ENCODE data around the gene CHRNA1.
A peak's percentile ranks its signal among the peaks of the same experiment; 100 is the strongest.

Gene CHRNA1

DNA sequence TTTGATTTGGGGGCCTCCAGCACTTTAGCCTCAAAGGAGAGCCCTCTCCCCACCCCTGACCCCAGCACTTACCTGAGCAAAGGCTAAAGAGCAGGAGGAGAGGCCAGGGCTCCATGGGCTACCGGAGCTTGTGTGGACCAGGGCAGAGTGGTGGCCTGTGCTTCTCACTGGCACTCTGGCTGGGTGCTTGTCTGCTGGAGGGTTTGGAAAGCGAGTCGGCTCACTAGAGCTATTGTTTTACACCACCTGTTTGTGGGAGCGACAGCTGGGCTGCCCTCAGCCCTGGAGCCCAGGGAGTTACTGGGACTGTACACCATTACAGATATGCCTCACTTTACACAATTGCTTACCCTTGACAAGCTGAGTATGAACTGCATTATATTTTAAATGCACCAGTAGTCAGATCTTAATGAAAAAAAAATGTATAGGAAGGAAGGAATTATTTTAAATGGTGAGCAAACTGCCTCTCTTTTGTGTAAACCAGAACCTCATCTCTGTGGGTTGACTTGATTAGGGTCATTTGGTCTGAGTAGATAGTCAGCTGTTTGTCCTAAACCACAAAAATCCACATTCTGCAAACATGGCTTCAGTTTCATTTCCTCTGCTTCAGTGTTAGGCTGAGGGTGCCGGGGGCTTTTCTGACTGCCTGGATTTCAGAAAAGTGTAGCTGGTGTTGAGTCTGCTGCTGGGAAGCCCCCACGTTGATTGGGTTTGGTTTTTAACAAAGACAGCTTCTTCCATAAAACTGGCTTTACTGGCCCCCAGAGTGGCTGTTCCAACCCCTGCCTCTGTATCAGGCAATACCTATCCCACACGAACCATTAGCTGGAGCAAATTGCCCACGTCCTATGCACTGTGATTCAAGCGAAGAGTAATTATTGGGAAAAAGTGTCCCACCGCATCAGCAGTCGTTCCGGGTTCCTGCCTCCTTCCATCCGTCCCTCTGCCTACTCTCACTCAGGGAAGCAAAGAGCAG is at the start of gene CHRNA1:
Gene CHRNA1, minus strand, starts transcription at position 193 of the 976 bp plus-strand sequence. Its CDS starts 78 bp downstream, at position 115.
- DNase-seq: no peak

DNA sequence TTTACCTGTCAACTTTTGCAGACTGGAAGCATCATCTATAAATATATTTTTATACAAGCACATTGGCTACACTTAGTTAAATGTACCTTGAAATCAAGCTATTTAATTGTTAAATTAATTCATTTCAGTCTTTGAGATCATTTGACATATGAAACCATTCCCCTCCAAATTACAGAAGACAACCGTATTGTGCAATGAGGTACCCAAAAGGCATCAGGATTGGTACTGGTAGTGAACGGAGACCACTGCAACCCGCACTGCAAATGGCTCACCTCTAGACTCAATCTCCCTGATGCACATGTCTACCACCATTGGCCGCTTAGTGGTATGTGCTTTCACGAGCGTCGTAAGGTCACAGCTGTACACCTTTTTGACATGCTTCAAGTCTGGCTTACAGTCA is 47.8 kb upstream of the CHRNA1 start:
- DNase-seq: no peak

DNA sequence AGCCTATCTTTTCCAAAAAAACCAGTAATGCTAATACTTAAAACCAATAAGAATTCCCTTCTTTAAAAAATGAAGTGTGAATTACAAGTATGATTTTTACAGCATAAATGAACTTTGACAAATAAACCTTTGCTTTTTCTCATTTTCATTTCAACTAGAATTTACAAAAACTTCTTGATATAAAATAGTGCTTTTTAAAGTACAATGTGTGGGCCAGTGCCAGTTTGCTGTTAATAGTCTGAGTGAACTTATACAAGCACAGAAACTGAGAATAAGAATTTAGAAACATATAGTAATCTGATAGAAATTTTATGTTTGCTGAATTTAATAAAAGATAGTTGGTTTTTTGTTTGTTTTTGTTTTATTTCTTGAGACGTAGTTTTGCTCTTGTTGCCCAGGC is 43.7 kb upstream of the CHRNA1 start:
- DNase-seq: no peak

DNA sequence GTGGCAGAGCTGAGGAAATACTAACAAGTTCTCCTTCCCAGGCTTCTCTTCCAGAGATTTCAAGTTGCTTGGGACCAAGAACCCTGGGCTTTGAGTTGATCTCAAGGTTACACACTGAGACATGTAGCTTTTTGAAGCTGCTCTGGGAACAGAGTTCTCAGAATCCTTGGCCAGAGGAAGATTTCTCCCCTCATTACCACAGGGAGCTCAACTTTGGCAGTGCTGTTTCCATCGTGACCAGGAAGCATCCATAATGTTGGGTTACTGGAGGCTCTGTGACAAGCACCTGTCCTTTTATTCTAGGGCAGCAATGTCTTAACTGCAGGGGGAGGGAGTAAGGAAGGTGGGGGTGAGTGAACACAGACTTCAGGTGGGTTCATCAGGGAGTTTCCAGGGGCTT is 41.5 kb upstream of the CHRNA1 start:
- no peak for DNase-seq

DNA sequence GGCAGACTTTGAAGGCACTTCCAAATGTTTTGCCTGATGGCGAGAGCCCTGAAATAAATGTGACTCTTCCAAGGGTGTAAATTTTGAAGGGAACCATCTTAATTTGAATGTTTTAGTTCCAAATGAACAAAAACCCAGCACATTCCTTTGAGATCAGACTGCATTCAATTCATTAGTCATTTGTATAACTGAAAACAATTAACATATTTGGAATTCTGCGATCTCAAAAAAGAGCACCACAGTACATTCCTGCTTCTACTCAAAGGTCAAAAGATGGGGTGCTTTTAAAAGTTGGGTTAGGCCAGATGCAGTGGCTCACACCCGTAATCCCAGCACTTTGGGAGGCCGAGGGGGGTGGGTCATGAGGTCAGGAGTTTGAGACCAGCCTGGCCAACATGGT is 38.2 kb upstream of the CHRNA1 start:
- no peak for DNase-seq

DNA sequence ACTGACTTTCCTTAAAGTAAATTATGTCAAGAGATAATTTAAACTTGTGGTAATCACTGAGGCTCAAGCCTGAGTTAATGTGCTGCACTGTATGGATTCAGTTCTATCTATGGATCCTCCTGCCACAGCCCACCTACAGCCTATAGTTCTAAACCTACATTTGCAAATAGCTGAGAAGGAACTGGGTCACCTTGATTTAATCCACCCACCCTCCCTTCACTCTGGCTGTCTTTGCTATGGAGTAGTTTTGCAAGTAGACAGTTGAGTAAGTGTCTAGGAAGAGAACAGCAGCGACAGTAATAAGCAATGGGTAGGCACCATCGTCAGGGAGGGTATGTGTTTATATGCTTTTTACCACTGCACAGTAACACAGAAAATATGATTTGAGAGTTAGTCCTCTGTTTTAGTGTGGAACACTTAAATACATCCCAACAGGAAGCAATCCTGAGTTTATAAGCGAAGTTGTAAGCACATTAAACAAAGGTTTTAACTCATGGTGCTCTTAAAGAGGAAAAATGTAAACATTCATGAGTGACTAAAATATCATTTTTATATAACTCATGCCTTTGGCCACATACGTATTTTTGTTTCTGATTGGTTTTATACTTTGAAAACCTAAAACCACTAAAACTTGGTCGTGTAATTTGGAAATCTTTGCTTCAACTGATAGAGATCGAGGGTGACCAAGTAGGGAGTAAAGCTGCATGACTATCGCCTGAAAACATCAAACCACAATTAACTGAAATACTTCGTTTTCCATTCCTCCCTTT is 36.3 kb upstream of the CHRNA1 start:
- DNase-seq: no peak

DNA sequence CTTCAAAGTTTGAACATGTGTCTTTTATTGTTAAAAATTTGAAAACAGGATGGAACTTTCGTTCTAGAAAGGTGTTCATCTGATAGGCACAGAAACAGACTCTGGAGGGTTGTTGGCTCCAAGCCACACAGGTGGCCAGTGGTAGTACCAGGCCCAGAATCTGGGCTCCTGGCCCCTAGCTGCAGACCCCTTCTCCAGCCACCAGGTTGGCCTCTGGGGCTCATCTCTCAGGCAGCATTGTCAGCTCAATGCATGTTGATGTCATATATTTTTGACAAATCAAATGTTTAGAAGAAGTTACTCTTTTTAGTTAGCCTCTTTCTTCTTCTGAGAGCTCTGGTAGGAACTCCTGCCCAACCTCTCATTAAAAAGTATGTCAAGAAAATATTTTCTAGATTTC is 34.5 kb upstream of the CHRNA1 start:
- no peak for DNase-seq

DNA sequence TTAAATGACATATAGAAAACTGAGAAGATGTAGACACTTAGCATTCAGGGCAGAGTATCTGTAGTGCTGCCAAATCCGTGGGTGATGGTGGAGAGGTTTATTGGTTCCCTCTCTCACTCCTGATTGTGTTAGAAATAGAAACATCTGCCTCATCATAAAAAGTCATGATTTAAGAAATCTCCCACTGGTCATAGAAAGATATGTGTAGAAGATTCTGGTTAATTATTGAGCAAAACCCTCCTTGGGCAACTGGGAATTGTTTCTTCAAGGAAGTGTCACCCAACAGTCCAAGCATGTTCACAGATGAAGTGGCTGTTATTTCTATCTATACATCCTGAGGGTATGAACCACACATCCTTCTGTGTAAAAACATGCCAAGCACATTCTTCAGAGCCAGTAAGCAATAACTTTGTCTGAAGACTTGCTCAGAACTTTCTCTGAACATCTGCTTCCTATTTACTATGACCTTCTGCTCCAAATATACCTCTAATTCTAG is 33.6 kb upstream of the CHRNA1 start:
- no peak for DNase-seq

DNA sequence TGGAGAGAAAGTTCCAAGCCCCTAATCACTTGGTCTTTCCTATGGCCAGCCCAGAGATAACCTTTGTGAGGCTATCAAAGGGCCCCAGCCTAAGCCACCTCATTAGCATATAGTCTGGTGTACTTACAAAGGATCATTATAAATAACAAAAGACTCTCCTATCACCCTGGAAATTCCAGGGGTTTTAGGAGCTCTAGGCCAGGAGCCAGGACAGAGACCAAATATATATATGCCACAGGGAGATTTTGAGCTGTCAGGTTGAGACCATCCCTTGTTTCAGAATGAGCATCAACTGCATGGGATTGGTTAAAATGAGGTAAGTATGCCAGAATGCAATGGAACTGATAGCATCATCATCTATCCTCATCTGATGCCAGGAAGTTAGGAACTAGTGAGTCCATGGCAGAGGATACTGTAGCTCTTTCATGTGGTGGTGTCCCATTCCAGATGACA is 32.1 kb upstream of the CHRNA1 start:
- DNase-seq: no peak

DNA sequence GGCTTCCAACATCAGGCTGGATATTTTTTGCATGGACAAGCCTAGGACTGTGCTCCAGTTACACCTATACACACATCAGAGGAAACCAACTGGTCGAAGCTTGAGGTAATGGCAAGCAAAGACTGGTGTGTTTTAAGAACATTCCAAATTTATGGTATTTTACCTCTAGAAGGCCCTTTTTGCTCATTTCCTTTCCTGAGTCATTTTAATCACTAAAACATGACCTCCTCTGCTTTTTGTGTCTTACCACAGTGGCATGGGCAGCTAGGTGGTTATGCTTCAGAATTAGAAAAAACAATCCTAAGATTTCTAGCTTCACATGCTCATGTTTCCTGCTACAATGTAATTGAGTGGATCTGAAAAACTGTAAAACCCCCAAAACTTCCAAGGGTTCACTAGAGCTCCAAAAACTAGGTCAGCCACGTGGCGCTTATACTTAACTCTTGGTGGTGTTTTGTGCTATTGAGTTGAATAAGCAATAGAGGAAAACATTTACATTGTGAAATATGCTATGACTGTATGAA is 30.6 kb upstream of the CHRNA1 start:
- DNase-seq: peak; percentile 49

DNA sequence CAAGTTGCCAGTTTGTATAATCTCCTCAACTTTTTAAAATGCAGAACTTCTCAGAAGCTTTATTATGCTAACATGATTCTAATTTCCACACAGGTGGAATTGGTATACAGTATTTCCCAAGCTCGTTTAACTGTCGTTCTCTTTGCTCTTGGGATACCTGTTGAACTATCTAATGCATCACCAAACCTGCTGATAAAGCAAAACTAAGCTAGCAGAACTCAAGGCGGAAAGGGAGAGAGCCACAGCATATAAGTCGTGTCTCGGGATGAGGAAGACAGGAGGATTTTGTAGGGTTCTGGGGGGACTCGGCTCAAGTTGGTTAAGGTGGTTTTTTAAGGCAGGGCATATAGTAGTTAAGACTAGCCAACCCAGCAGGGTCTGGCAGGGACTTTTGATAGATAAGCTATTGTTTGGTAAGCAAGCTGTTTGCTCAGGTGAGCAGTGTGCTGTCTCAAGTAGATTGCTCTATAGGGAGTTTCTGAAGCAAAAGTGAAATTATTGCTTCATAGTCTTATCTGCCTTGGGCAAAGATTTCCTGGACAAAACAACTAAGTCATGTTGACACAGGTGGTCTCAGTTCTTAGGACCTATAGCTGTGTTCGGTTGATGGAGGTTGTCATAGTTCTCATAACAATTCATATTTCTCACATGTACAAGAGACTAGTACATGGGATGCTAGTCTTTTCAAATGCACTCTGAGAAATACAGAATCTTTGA is 28.2 kb upstream of the CHRNA1 start:
- no peak for DNase-seq

DNA sequence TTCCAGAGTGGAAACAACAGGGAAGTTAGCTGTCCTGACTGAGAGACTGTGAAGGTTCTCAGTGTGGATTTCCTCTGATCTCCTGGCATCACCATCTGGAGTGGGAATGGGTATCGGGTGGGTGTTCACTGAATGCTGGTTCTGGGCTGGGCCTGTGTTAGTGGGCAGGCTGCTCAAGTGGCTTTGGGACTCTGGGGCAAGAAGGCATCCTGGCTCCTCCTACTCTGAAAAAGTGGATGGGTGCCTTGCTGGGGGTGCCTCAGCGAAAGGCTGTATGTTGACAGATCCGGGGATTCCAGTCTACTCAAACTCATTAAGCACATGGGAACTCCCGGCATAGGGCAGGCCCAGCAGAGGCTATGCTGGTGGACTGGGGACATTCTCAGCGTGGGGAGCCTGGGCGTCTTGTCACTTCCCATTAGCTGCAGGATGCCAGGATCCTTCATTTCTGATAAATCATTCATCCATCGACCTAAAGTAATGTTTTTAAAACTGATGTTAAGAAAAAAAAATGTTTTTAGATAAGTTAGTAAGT is 27.5 kb upstream of the CHRNA1 start:
- DNase-seq: no peak

DNA sequence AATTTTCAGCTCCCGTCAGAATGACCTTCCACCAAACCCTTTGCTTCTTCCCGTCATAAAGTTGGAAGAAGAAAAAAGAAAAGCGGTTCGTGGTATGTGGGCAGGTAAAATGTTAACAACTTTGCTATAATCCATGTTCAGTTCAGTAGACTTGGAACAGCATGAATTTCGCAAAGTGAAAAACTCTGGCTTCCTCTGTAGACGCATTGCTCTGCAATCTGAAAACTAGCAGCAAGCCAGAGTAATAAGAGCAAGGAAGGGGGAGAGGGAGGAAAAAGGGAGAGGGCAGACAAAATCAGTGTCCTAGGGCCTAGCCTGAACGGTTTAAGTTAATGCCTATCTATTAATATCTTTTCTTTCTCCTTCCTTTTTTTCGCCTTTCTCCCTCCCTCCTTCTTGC is 26.7 kb upstream of the CHRNA1 start:
- DNase-seq: no peak

DNA sequence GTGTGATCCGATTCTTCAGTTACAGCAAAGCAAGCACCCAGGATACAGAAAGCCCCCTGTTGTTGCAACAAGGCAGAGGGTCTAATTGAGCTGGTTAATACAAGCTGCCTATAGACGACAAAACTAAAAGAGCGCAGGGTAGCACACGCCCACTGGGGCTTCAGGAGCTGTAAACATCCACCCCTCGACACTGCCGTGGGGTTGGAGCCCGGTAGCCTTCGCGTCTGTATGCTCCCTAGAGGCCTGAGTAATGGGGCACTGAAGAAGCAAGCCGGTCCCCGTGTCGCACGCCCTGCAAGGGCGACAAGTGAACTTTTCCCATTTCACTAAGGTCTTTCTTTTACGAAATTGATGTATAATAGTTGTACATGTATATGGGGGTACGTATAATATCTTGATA is 24.7 kb upstream of the CHRNA1 start:
- DNase-seq: no peak

DNA sequence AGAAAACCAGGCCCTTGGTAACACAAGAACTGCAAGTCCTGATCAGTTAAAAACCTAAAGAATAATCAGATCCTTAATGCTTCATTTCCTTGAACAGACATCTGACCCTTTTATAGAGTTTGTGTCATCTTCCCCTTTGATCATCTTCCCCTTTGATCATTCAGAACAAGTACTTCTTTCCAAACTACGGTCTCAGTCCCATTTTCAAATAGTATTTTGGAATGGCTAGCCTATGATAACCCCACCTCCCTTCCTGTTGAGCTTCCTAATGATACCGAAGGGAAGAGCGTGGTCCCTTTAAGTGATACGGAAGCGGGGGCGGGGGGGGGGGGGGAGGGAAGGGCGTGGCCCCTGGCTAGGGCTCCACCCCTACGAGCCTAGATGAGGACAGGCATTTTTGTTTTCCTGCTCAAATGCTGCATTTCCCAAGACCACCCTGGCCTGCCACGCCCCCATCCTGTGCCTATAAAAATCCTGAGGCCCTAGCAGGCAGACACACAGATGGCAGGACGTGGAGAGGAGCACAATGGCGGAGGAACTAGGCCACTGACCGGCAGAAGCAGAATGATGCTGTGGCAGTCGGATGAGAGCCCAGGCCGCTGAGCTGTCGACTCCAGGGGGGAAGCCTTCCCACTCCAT is 24.1 kb upstream of the CHRNA1 start:
- no peak for DNase-seq

DNA sequence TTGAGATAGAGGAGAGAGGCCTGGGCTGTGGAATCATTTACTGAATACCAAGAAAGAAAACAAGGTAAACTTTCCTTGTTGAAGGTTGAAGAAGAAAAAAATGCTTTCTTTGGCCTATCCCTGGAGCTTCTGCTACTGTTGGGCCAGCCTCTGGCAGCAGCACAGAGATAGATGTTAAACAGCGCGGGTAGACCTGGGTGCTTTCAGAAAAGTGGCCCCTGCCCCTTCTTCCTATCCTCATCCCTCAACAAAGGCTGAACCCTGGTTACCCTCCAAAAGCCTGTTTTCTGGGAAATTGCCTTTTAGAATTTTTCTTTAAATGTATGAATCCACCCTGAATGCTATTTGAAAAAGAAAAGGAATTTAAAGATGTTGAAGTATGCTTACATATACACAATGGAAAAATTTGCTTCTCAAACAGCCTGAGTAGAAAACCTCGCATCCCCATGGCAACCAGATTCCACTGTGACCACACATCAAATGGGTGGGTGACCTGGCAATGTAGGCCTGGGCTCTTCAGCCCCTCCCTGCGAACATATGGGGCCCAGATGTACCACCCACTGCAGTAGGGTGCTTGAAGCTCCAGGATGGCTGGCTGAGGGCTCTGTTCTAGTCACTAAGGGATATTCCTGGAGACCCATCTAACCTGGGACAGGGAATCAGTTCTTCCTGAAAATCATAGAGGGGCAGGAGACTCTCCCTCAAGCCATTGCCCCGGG is 23.4 kb upstream of the CHRNA1 start:
- no peak for DNase-seq

DNA sequence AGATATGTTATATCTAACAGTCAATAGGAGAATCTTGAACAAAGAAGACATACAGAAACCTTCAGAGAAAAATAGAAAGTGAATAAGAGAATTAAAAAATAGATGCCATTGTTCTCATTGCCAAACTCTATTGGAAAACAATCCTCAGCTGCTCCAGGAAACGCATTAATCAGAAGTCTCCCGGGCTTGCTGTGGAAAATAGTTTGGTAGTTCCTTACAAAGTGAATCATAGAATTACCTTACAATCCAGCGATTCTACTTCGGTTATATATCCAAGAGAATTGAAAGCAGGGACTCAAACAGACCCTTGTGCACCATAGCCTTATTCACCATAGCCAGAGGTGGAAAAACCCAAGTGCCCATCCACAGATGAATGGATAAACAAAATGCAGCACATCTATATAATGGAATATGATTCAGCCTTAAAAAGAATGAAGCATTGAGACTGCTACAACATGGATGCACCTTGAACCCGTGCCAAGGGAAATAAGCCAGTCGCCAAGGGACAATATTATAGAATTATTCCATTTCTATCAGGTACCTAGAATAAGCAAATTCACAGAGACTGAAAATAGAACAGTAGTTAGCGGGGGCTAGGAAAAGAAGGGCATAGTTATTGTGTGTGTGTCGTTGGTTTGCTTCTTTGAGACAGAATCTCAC is 21.9 kb upstream of the CHRNA1 start:
- DNase-seq: no peak

DNA sequence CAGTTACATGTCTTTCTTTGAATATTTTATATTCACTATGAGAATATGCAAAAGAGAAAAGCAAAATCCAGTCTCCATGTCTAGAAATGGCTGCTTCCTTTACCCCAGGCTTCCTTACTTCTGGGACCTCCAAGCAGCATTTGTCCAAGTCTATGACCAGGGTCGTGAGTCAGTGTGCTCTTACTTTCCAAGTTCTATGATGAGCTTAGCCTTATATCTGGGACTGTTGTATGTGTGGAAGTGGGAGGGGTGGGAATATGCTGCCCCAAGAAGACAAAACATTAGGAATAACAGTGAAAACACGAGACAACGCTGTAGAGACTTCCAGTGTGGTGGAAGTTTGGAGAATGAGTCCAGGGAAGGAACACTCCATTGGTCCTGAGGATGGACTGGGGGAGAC is 21.2 kb upstream of the CHRNA1 start:
- no peak for DNase-seq

DNA sequence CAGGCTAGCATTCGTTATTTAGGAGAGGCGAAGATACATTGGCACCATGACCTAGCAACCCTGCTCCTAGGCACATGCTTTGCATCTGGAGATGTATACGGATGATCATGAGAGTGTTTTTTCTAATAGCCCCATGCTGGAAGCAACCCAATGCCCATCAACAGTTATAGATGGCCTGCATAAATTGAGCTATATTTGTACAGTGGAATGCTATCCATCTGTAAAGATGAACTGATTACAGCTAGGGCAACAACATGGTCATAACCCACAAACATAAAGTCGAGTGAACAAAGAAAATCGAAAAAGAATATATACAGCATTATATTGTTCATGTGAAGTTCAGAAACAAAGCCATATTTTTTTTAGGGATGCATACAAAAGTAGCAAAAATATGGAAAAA is 20.6 kb upstream of the CHRNA1 start:
- DNase-seq: no peak

DNA sequence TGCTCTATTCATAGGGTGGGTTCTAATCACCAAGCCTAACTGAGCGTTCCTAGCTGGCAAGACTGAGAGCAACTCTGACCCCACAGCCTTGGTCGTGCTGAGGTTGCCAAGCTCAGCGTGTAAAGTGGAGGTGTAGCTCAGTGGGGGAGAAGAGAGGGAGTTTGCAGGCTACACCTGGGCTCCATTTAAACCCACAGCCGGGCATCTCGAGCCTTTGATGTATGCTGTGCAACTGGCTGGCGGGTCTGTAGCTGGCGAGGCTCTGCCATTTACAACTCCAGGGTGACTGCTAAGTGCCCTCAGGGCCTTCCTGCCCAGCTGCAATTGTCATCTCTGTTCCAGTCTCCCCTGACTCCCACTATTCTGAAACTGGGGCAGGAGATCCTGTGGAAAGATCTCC is 20.0 kb upstream of the CHRNA1 start:
- DNase-seq: no peak

DNA sequence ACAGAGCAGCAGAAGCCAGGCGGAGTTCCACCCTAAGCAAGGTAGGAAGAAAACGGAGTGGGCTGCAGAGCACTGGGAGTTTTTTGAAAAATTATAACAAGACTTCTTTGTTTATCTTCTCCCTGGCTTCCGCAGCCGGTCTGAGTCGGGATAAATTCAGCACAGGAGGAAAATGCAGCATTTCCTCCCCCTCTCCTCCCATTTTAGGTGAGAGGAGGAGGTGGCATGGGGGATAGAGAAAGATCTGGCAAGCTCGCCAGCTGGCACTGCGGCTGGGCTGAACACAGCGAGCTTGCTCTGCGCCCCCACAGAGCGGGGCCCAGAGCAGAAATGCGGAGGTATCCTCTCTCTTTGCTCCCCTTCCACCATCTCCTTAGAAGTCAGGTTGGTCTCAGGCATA is 17.7 kb upstream of the CHRNA1 start:
- no peak for DNase-seq
